HFFc6 (cell line): ENCODE data around the gene PRMT5. TPM values are rescaled to one million over a fixed set of nuclear protein-coding genes. Genes with fewer than 3 reads are reported as not detected.

Experiments used
- DNase-seq: peaks from one replicate; pipeline ENCODE4 v3.0.0-alpha.2; 2018
- H3K27ac Mint-ChIP-seq: 2 replicates; pipeline ENCODE4 v1.8.0; 2020; ENCODE audit warnings: mild to moderate bottlenecking, mixed read lengths
- H3K27me3 Mint-ChIP-seq: 2 replicates; pipeline ENCODE4 v1.8.0; 2021; ENCODE audit warnings: mild to moderate bottlenecking, moderate library complexity, mixed read lengths; ENCODE audit not compliant: insufficient read depth
- H3K36me3 Mint-ChIP-seq: 2 replicates; pipeline ENCODE4 v1.8.0; 2021; ENCODE audit warnings: low read depth, mixed read lengths
- H3K4me1 Mint-ChIP-seq: 2 replicates; pipeline ENCODE4 v1.8.0; 2020; ENCODE audit warnings: low read depth, mixed read lengths
- H3K4me3 Mint-ChIP-seq: 2 replicates; pipeline ENCODE4 v1.8.0; 2020; ENCODE audit warnings: mild to moderate bottlenecking, moderate library complexity, mixed read lengths
- H3K9me3 Mint-ChIP-seq: 2 replicates; pipeline ENCODE4 v1.8.0; 2020; ENCODE audit warnings: mild to moderate bottlenecking, mixed read lengths
- total RNA-seq, 6 experiments: library from RNA; stranded (reverse); fragmentation: NEBNext Ultra II Directional; extraction: Animal tissue kit (Norgen Biotek cat#: 25700); gene quantifications; 2 replicates in 1 of 6; 3 replicates in 5 of 6; pipeline ENCODE4 v1.2.3, GENCODE V29; 2021
- TF ChIP-seq, protein P1 (sequence below): fragments of 200-600 bp; sonication (generic); IDR thresholded peaks from 2 replicates; pipeline ENCODE4 v1.5.0; 2021; ENCODE audit warnings: antibody characterized with exemption, mild to moderate bottlenecking

The PRMT5 gene
- total RNA-seq, 6 experiments from 2014 or later: 102 to 125 (median 110) TPM

DNA sequence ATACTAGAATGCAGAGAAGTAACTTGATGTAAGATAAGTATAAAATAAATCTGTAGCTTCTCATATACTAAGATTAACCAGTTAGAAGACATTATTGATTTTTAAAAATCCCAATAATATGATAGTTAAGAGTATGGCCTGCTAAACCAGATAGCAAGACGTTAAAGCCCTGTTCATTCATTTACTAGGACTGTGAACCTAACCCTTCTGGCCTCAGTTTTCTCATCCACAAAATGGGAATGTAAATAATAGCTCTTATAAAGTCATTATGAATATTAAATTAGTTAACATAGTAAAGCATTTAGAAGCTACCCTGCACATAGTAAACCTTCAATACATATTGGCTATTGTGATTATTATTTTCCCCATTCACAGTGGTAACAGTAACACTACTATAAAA, 6.0 kb upstream of the PRMT5 start:
- DNase-seq: no peak
- Mint-ChIP-seq H3K4me3 (no peak overlapping the region), H3K27me3 (no peaks in the 10 kb centered on the region; the same call in 1 of the 2 replicates), H3K36me3 (no peaks in the 10 kb centered on the region; the same call in 1 of the 2 replicates), H3K27ac (no peak overlapping the region), H3K9me3 (no peaks in the 10 kb centered on the region), H3K4me1 (peaks cover 16% of the 10 kb centered on the region)
- TF ChIP-seq, protein P1, sequence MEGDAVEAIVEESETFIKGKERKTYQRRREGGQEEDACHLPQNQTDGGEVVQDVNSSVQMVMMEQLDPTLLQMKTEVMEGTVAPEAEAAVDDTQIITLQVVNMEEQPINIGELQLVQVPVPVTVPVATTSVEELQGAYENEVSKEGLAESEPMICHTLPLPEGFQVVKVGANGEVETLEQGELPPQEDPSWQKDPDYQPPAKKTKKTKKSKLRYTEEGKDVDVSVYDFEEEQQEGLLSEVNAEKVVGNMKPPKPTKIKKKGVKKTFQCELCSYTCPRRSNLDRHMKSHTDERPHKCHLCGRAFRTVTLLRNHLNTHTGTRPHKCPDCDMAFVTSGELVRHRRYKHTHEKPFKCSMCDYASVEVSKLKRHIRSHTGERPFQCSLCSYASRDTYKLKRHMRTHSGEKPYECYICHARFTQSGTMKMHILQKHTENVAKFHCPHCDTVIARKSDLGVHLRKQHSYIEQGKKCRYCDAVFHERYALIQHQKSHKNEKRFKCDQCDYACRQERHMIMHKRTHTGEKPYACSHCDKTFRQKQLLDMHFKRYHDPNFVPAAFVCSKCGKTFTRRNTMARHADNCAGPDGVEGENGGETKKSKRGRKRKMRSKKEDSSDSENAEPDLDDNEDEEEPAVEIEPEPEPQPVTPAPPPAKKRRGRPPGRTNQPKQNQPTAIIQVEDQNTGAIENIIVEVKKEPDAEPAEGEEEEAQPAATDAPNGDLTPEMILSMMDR: no peak

DNA sequence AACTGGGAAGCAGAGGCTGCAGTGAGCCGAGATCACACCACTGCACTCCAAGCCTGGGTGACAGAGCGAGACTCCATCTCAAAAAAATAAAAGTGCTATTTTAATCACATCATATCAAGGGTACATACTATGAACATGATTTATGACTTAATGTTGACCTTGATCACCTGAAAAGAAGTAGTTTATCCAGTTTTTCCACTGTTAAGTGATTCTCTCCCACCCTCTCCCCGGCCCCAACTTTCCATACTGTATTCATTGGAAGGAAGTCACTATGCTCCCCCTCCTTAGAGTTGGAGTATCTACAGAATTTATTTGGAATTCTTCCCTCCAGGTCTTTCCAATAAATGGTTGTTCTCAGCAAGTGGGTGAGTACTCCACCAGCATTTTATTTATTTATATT, 3.0 kb upstream of the PRMT5 start:
- DNase-seq: no peak
- no peaks in the 10 kb centered on the region; the same call in 1 of the 2 replicates for H3K27me3 Mint-ChIP-seq
- TF ChIP-seq, protein P1: no peak
- peaks cover 3% of the 10 kb centered on the region; the same call in 1 of the 2 replicates for H3K36me3 Mint-ChIP-seq
- peaks cover 22% of the 10 kb centered on the region for H3K4me1 Mint-ChIP-seq
- no peaks in the 10 kb centered on the region for H3K9me3 Mint-ChIP-seq
- H3K4me3 Mint-ChIP-seq: no peak overlapping the region
- no peak overlapping the region for H3K27ac Mint-ChIP-seq

DNA sequence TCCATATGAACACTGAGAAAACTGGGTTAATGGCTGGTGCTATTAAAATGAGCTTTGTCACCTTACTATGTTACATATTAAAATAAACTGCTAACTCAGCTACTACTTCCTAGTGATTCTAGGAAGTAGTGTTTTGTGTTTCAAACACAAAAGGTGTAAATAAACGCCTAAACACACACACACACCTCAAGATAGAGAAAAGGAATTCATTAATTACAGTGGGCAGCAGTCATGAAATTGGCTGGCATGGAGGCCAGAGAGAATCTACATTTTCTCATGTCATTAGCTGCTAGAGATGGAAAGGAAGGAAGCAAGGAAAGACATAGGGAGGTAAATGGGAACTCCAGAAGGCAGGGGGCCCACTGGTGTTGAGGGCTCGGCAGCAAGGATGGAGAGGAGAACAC, 787 bp upstream of the PRMT5 start:
- Mint-ChIP-seq H3K27ac (no peak overlapping the region), H3K9me3 (no peaks in the 10 kb centered on the region), H3K4me3 (no peak overlapping the region), H3K27me3 (no peaks in the 10 kb centered on the region; the same call in 1 of the 2 replicates), H3K36me3 (peaks cover 18% of the 10 kb centered on the region), H3K4me1 (peaks cover 37% of the 10 kb centered on the region)
- TF ChIP-seq, protein P1: no peak
- DNase-seq: no peak

DNA sequence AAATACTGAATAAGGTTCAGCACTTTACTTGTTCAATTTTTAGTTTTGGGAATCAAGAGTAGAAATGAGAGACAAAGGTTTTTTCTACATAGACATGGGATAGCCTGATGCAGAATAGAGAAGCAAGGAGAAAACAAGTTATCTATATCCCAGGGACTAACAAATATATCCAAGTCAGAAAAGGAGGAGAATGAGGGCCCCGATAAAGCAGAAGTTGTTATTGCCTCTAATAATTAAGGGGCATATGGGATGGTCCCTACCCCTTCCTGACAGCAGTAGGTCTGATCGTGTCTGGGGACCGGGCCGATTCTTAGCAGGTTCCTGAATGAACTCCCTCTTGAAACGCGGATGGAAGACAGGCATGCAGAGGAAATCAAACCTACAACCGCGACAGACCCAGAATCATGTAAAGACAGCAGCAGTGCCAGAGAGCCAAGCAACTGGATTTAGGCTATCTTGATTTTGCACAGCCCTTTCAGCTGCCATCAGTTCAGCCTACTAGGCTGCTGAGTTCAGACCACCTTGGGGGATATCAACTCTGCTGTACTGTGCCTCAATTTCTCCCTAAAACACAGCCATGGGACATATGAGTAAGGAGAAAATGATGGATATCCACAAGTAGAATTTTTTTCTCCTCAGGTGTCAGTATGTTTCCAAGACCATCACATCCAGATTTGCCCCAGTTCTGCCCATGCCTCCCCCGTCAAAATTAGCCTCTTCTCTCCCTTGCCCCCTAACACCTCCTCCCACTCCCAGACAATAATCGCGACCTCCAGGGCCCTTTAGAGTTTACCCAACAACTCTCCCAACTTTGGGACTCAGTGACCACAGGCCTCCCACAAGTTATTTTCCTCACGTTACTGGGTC, 706 bp downstream of the PRMT5 start:
- no peak overlapping the region for H3K27ac Mint-ChIP-seq
- H3K4me1 Mint-ChIP-seq: peaks cover 37% of the 10 kb centered on the region
- no peak overlapping the region for H3K4me3 Mint-ChIP-seq
- peaks cover 31% of the 10 kb centered on the region for H3K36me3 Mint-ChIP-seq
- no peaks in the 10 kb centered on the region; the same call in 1 of the 2 replicates for H3K27me3 Mint-ChIP-seq
- no peaks in the 10 kb centered on the region for H3K9me3 Mint-ChIP-seq
- DNase-seq: no peak
- TF ChIP-seq, protein P1: no peak

DNA sequence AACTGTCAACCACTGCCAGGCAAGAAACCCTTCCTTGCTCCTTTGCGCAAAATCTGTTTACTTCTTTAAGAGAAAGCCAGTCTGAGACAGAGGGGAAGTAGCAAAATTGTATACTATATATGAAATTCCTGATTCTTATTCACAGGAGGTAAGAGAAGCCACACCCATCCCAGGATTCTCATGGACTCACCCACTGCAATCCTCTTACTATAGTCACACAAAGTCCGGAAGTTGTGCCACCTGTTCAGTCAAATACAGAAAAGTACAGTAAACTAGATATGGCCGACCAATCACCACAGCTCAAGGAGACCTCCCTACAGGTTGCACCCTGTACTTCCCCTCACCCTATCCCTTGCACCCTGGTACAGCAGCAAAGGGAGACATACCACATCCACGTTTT, 2.9 kb downstream of the PRMT5 start:
- H3K4me1 Mint-ChIP-seq: peaks cover 48% of the 10 kb centered on the region
- DNase-seq: peak; percentile 11
- no peaks in the 10 kb centered on the region for H3K9me3 Mint-ChIP-seq
- peaks cover 49% of the 10 kb centered on the region for H3K36me3 Mint-ChIP-seq
- peak overlapping the region; percentile 54 for H3K4me3 Mint-ChIP-seq
- H3K27ac Mint-ChIP-seq: peak overlapping the region; percentile 32
- TF ChIP-seq, protein P1: no peak
- no peaks in the 10 kb centered on the region; the same call in 1 of the 2 replicates for H3K27me3 Mint-ChIP-seq
